8988T (cell line): ENCODE data around the gene AHRR.
A peak's percentile ranks its signal among the peaks of the same experiment; 100 is the strongest.
"Not testable (repeated sequence)": the region's sequence is repeated elsewhere in the genome, so short reads cannot be mapped to it uniquely, and the experiment has no call there.

Experiments used
- DNase-seq: peaks from one replicate; pipeline ENCODE4 v3.0.0; 2011

AHRR gene

GRCh38 chr5:380701-381309 lies 59.3 kb downstream of the AHRR start:
- DNase-seq, result no peak

- DNase-seq, result no peak
Measured at GRCh38 chr5:383066-383465, 61.6 kb downstream of the AHRR start.

DNA sequence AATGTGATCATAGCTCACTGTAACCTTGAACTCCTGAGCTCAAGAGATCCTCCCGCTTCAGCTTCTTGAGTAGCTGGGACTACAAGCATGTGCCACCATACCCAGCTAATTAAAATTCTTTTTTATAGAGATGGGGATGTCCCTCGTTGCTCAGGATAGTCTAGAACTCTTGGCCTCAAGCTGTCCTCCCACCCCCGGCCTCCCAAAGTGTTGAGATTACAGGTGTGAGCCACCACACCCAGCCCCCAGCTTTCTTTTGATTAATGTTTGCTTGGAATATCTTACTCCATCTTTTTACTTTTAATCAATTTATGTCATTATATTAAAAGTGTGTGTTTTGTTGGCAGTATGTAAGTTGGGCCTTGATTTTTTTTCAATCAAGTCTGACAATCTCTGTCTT lies 62.1 kb downstream of the AHRR start:
- no peak for DNase-seq

- not testable (repeated sequence) for DNase-seq
Measured at GRCh38 chr5:384576-384975, 63.1 kb downstream of the AHRR start.

DNA sequence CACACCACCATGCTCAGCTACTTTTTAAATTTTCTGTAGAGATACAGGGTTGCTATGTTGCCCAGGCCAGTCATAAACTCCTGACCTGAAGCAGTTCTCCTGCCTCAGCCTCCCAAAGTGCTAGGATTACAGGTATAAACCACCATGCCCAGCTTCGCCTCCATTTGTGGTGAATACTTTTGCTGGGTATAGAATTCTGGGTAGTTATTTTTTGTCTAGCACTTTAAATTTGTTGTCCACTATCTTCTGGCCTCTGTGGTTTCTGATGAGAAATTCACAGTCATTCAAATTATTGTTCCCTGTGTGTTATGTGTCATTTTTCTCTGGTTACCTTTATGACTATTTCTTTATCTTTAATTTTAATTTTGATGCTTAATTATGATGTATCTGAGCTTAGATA lies 63.8 kb downstream of the AHRR start:
- no peak for DNase-seq

DNA sequence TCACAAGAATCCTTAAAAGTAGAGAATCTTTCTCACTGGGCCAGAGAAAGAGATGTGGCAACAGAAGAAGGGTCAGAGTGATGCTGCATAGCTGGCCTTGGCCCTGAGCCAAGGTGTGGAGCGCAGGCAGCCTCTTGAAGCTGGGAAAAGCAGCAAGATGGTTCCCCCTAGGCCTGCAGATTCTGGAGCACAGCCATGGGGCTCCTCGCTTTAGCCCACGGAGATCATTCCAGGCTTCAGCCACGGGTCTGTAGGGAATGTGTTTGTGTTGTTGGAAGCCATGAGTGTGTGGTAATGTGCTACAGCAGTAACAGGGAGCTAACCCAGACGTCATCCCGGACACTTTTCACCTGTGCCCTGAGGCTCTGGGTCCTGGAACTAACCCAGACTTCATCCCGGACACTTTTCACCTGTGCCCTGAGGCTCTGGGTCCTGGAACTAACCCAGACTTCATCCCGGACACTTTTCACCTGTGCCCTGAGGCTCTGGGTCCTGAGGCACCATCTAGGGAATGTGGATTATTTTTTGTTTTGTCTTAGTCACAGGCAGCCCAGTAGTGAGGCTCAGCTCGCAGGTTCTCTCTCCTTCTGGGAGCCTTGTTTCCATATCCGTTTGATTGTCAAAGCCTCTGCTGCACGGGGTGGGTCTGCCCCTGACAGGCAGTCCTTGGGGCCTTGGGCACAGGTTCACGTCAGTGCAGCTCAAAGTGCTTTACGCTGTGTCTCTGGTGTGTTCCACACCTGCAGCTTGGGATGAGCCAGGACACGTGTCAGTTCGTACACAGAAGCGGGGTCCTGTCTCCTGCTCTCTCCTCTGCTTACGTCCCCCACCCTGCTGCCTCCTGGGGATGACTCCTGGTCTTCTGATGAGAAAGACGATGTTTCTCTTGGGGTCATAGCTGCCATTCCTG lies 65.2 kb downstream of the AHRR start:
- peak; percentile 41 for DNase-seq

DNA sequence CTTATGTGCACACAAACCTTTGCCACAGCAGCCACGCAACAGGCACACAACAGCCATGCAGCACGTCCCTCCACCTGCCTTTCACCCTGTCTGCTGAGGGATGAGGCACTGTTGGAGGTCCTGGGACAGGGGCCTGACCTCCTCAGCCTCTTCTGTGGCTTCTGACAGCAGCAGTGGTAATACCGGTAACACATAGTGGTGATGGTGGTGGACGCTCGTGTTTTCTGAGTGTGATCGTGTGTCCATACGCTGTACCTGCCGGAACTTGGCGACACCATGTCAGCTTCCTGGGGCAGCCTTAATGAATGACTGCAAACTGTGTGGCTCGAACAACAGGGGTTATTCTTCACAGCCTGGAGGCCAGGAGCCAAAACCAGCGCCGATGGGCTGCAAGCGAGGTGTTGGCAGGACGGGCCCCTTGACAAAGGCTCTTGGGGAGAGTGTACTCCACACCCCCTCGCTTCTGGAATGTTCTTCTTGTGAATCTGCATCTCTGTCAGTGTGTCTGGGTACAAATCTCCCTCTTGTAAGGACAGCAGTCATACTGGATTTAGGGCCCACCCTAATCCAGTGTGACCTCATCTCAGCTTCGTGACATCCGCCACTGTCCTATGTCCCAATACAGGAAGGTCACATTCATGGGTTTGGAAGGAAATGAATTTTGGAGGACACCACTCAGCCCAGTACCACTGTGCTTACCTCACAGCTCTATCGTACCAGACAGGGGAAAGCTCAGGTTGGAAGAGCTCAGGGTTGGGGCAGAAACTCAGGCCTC lies 66.2 kb downstream of the AHRR start:
- peak; percentile 30 for DNase-seq

DNA sequence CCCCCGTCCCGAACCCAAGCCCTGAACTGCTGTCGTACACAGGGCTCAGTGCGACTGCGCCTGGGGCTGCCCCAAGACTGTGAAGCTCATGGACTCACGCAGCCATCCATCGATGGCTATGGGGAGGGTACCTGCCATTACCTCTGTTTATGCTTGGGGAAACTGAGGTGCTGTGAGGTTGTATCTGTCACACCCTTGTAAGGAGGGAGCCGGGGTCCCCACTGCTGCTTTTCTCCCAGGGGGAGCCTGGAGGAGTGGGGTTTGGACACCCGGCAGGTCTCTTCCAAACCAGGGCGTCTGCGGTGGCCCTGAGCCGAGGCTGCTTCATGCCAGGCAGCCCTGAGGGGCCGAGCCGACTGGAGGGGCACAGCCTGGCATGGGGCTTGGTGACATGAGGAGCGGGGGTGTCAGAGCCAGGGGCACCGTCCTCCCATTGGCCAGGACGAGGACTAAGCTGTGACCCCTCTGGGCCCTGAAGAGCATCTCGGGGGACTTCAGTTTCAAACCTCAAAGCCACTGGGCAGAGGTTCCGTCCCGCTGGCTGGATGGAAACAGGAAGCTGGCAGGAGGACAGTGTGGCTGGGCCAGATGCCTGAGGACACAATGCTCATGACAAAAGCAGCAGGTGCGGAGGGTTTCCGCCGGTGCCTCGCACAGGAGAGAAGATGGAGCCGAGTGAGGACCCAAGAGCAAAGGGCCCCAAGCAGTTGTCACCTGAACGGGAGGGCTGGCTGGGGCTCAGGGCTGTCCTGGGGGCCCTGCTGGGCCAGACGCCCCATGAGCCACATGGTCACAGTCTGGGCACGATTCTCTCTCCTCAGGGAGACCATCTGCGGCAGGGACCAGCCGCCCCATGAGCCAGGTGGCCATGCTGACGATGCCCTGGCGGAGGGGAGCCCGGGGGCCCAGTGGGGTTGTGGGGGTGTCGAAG lies 67.0 kb downstream of the AHRR start:
- DNase-seq, result peak; percentile 38

GRCh38 chr5:389197-389821 lies 67.8 kb downstream of the AHRR start:
- DNase-seq, result peak; percentile 46

DNA sequence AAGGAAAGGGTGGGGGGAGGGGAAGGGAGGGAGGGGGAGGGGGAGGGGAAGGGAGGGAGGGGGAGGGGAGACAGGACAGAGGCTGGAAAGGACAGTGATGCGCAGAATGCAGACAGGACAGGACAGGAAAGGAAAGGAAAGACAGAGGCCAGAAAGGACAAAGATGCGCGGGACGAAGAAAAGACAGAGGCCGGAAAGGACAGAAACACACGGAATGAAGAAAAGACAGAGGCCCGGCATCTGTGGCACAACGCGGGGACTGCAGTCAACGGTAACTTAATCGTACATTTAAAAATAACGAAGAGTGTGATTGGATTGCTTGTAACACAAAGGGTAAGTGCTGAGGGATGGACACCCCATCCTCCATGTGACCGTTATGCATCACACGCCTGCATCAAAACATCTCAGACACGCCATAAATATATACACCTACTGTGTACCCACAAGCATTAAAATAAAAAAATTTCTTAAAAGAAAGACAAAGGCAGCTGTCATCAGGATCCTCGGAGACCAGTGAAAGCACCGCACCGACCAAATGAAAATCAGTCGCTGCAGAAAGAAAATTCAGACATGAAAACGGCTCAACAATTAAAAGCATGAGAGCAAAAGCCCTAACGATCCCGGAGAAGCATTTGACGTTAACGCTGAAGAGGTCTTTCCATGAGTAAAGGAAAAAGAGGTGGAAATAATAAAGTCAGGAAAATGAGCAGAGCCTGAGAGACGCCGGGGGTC lies 68.5 kb downstream of the AHRR start:
- peak; percentile 38 for DNase-seq

- DNase-seq, result peak; percentile 43
Measured at GRCh38 chr5:390623-391491, 69.3 kb downstream of the AHRR start.

DNA sequence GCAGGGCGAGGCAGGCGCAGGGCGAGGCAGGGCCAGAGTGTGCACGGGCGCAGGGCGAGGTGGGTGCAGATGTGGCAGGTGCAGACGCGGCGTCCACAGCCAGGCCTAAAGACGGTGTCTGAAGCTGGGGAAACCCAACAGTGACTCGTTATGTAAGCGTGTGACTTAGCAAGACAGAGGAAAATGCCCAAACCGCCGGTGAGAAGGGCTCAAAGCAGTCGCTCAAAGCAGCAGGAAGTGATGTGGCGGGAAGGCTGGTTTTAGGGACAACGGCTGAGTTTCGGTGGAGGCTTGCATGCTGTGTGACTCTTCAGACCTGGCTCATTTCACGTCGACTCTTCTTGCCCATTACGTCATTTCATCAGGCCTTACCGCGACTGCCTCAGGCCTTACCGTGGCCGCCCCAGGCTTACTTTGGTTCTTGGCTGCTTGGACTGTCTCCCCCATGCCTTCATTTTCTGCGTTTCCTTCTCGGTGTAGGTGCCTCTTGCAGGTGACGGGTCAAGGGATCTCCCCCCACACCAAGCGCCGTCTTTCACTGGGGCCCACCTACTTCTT lies 71.0 kb downstream of the AHRR start:
- peak; percentile 85 for DNase-seq

DNA sequence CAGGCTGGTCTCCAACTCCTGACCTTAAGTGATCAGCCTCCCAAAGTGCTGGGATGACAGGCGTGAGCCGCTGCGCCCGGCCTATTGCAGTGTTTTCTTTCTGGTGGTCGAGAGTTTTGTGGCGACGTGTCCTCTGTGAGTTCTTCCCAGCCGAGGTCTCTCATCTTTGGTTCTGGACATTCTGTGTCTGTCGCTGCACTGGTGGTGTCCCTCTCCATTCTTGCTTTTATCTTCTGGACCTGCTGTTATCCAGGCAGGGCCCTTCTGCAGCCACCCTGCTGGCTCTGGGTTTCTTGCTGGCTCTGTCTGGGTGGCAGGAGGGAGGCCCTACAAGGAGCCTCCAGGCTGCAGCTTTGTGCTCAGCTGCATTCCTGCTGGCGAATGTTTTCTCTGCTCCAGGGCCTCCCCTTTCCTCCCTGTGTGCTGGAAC lies 72.3 kb downstream of the AHRR start:
- DNase-seq, result peak; percentile 50

GRCh38 chr5:394671-395155 lies 73.2 kb downstream of the AHRR start:
- no peak for DNase-seq

DNA sequence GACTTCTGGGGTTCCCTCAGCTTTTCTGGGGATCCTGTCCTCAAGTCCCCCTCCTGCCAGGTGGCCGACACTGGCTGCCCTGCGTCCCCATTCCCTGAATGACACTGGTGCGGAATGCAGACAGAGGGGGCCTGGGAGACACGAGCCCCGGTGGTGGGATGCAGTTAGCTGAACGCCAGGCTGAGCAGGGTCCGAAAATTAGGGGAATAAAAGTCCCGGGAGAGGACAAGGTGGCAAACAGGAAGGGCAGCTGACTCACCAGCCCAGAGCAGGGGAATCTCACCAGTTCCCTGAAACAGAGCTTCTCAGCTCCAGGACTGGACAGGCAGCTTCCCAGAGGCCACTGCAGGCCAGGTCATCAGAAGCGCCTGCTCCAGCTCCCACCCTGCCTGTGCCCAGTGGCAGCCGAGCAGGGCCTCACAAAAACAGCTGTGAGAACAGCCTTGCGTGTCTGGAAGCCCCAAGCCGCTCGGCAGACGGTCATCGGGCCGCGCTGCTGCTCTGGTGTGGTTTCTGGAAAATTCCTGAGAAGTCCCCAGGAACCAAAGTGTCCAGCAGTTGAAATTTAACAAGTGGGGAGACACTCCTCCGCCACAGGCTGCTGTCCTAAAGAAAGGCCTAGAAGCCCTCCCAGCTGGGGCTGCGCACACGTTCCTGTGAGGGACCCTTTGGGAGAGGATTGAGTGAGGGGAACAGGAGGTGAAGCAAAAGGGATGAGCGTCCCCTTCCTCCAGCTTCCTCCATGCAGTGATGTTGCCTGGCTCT lies 73.8 kb downstream of the AHRR start:
- peak; percentile 62 for DNase-seq

- no peak for DNase-seq
Measured at GRCh38 chr5:395921-396530, 74.5 kb downstream of the AHRR start.

GRCh38 chr5:396531-396961 lies 75.0 kb downstream of the AHRR start:
- no peak for DNase-seq

GRCh38 chr5:398141-398474 lies 76.6 kb downstream of the AHRR start:
- DNase-seq, result not testable (repeated sequence)
